RCC 7860 (cell line): ENCODE data around the gene IFNG-AS1.

Source experiments
- DNase-seq: peaks from one replicate; pipeline ENCODE4 v3.0.0-alpha.2; 2015; ENCODE audit warnings: low spot score
- FAIRE-seq: peaks from 2 replicates; lab custom pipeline; 2012; peaks lifted over from hg19 to GRCh38; lab: Jason Lieb, UNC

IFNG-AS1 gene

GRCh38 chr12:67991158-67991557, 1.9 kb downstream of the IFNG-AS1 start:
- FAIRE-seq (no peak), DNase-seq (no peak)

DNA sequence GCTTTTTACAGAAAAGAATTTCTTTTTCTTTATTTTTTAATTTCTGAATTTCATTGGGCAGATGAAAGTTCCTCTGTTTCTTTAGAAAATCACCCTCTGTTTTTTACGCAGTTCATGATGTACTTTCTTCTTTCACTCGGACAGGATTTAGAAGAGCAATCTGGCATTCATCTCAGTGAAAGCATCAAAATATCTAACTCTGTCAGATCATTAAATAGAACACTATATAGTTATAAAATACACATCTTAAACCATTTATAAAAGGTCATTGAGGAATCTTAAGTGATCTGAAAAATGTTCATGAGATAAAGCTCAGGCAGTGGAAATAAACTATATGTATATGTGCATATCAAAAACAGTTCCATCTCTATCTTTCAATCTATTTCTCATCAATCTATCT, 3.9 kb downstream of the IFNG-AS1 start:
- FAIRE-seq (no peak), DNase-seq (no peak)

DNA sequence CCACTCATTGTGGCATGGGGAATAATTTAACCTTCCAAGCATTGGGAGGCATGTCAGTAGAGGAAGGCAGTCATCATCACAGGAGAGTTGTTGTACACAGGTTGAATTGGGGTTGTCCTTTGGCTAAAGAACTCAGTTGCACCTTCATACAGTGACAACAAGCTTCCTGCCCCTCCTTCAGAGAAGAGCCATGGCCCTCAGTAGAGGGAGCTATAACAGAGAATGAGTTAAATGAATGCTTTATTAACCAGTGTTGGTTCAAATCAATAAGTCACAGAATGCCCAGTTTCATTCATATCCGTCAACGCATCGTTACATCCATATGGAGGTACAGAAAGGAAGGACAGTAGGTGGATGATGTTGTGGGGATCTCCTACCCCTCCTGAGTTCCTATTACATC, 4.8 kb downstream of the IFNG-AS1 start:
- no peak for DNase-seq
- no peak for FAIRE-seq

DNA sequence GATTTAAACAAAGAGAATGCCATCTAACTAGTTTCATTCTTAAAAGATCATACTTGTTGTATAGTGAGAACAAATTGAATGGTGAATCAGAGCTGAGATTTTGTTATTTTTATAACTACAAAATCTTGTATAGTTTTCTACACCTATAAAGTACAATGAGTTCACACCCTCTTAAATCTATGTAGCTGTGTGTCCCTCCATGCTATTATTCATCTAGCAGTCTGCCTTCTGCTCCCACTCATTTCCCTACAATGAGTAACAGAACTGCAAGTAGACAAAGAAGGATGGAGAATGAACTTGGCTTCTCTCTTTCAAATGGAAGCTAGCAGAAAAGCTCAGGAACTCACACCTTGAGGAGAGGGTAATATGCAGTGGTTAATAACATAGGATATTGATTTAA, 7.1 kb downstream of the IFNG-AS1 start:
- no peak for FAIRE-seq
- DNase-seq = no peak

GRCh38 chr12:67998379-67998778, 9.1 kb downstream of the IFNG-AS1 start:
- DNase-seq (no peak), FAIRE-seq (no peak)

DNA sequence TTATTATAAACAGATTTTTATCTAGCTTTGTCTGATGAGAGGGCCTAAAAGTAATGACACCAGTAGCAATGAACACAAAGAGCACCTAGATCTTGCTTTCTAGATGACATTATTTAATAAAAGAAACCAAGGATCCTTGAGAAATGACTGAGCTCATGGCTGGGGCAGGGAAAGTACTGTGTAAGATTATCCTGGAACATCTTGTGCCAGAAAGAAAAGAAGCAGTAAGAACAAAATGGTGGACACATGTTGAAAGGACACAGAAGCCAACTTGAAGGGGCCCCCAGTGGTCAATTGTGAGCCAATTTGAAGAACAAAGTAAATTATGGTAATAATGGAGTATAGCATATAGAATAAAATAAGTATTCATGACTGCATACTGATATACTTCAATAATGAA, 10.0 kb downstream of the IFNG-AS1 start:
- FAIRE-seq = no peak

GRCh38 chr12:68001486-68002466, 12.5 kb downstream of the IFNG-AS1 start:
- FAIRE-seq = no peak

More for the DNA sequence above, 10.0 kb downstream of the IFNG-AS1 start:
- no peak for DNase-seq

DNA sequence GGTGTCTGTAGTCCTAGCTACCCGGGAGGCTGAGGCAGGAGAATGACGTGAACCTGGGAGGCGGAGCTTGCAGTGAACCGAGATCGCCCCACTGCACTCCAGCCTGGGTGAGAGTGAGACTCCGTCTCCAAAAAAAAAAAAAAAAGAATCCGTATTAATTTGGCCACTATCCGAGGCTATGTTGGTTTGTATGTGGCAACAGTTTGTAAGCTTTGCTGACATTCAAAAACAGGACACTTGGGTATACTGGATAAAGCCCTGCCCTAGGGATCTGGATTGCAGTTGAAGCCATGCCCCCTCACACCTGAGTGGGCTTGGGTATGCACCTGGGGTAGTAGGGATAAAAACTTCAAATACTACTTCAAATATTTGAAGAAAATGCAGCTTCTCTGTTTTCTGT, 14.5 kb downstream of the IFNG-AS1 start:
- no peak for DNase-seq
- FAIRE-seq = no peak

More at GRCh38 chr12:68001486-68002466, 12.5 kb downstream of the IFNG-AS1 start:
- DNase-seq = no peak

DNA sequence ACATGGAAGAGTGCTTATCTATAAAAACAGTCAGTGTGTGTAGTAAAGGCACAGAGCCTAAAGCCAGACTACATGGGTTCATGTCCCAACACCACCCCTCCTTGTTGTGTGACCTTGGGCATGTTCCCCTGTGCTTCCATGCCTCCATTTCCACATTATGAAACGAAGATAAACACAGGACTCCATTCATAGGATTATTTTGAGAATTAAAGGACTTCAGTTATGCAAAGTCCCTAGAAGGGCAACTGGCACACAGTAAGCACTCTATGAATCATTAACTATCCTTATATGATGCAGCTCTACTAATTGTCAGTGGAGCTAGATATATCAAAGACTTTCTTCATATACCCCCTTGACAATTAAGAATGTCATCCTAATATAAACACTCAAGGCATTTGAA, 17.8 kb downstream of the IFNG-AS1 start:
- FAIRE-seq (no peak), DNase-seq (no peak)

- DNase-seq (no peak), FAIRE-seq (no peak)
These were observed 18.2 kb downstream of the IFNG-AS1 start for GRCh38 chr12:68007466-68007865.

GRCh38 chr12:68011206-68011881, 22.1 kb downstream of the IFNG-AS1 start:
- no peak for FAIRE-seq
- DNase-seq = no peak

DNA sequence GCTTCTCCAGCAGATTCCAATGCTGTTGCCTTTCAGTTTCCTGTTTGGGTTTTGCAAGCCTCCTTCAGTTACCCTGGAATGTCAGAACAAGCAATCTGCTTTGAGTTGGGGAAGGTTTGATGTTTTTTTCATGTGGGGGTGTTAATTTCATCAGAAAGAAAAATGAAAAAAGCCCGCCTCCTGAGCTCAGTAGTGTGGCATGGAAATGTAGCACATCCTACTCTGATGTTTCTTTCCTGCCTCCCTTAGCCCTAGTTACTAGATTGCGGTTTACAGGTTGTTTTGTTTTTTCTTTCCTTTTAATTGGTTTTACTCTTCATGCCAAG, 22.6 kb downstream of the IFNG-AS1 start:
- FAIRE-seq (no peak), DNase-seq (no peak)

GRCh38 chr12:68012712-68013111, 23.5 kb downstream of the IFNG-AS1 start:
- FAIRE-seq = no peak
- no peak for DNase-seq

DNA sequence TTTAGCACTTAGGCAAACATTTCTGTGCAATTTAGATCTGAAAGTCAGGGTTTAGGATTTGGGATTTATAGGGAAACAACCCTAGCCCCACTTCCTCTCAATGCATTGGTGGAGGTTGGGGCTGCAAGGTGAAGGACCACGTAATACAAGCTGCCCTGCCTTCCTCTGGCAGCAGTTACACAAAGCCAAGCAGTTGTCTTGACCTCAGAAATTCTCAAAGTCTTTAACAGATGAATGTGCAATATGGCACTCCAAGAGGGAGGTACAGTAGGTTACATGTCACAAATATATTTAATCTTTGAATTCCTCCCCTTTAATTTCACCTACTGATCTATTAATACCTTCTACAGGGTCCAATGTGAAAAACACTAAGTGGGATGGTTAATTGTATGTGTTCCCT, 23.9 kb downstream of the IFNG-AS1 start:
- FAIRE-seq (no peak), DNase-seq (no peak)

GRCh38 chr12:68016136-68016535, 26.9 kb downstream of the IFNG-AS1 start:
- DNase-seq (no peak), FAIRE-seq (no peak)

- FAIRE-seq = no peak
- DNase-seq = no peak
These were observed 29.1 kb downstream of the IFNG-AS1 start for GRCh38 chr12:68018315-68018714.

- FAIRE-seq = no peak
- DNase-seq = no peak
These were observed 30.8 kb downstream of the IFNG-AS1 start for GRCh38 chr12:68020049-68020448.

GRCh38 chr12:68020699-68021098, 31.5 kb downstream of the IFNG-AS1 start:
- FAIRE-seq = no peak
- no peak for DNase-seq

DNA sequence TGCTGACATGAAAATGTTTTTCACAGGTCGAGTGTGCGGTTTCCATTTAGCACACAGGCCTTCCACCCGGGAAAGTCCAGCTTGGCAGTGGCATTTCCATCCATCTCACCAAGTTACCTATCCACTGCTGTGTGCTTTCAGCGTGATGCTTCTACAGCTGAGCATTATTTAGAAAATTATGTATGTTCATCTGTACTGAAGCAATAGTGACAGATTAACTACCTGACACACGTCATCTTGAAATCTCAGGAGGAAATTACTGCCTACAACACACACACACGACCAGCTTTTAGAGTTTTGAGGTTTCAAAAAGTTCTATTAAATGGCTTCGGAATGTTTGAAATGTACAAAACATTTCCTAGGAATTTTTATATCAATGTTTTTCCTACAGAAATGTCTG, 39.4 kb downstream of the IFNG-AS1 start:
- DNase-seq = no peak
- no peak for FAIRE-seq

DNA sequence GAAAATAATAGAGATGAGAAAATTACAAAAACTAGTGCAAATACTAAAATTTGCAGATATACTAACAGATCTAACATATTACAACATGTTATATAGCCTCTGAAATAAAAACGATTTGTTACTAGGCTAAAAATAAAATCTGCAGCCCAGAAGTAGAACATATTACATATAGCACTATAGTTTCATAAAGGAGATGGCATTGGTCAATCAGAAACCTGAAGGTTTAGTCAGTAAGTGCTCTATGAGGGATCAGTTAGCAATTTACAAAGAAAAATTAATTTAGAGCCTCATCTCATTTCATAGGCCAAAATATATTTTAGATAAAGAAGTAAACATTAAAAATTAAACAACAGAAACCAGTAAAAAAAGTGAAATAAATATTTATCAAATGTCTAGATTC, 41.0 kb downstream of the IFNG-AS1 start:
- DNase-seq (no peak), FAIRE-seq (no peak)

- DNase-seq (no peak), FAIRE-seq (no peak)
These were observed 41.9 kb downstream of the IFNG-AS1 start for GRCh38 chr12:68031174-68031573.
